CD8-positive, alpha-beta memory T cell (primary cell): ENCODE measurements around the gene EXOC6B. TPM values are rescaled to one million over a fixed set of nuclear protein-coding genes. Genes with fewer than 3 reads are reported as not detected.

ENCODE experiments used
- CTCF ChIA-PET: fragments of 350-600 bp; sonication (Branson Sonifier 250); formaldehyde crosslinking; loops from one replicate; lab custom pipeline; 2021; ENCODE audit warnings: antibody characterized with exemption; lab: Charles Lee
- POLR2A ChIA-PET: fragments of 350-600 bp; sonication (Branson Sonifier 250); formaldehyde crosslinking; loops from one replicate; lab custom pipeline; 2021; ENCODE audit warnings: antibody characterized with exemption; lab: Charles Lee
- DNase-seq, 5 donors: peaks; one replicate each; pipeline versions ENCODE4 v3.0.0 to v3.0.0-alpha.2; 2020 to 2022; ENCODE audit warnings: mixed read lengths in 1 of 5
- H3K27ac ChIP-seq: one replicate; pipeline ENCODE4 v1.7.0; 2013; ENCODE audit warnings: low read depth, mild to moderate bottlenecking, low read length, moderate library complexity
- H3K27me3 ChIP-seq: 2 replicates; pipeline ENCODE4 v1.7.0; 2013; ENCODE audit warnings: low read length, mild to moderate bottlenecking; ENCODE audit not compliant: insufficient read depth, poor library complexity, severe bottlenecking
- H3K36me3 ChIP-seq: 2 replicates; pipeline ENCODE4 v1.7.0; 2013; ENCODE audit warnings: mild to moderate bottlenecking, low read length, moderate library complexity; ENCODE audit not compliant: insufficient read depth
- H3K4me1 ChIP-seq: 2 replicates; pipeline ENCODE4 v1.7.0; 2013; ENCODE audit warnings: mild to moderate bottlenecking, low read length, moderate library complexity; ENCODE audit not compliant: insufficient read depth
- H3K4me3 ChIP-seq: 2 replicates; pipeline ENCODE4 v1.7.0; 2013; ENCODE audit warnings: mild to moderate bottlenecking, low read length
- H3K9me3 ChIP-seq: 2 replicates; pipeline ENCODE4 v1.7.0; 2013; ENCODE audit warnings: mild to moderate bottlenecking, low read length
- H3K27ac Mint-ChIP-seq, 8 donors: one replicate each; pipeline ENCODE4 v1.8.0; 2020 to 2021; ENCODE audit warnings: mixed read lengths in 8 of 8, mild to moderate bottlenecking in 6 of 8, inconsistent platforms in 3 of 8, moderate library complexity in 3 of 8
- H3K27me3 Mint-ChIP-seq, 2 donors: one replicate each; pipeline ENCODE4 v1.8.0; 2020 to 2021; ENCODE audit warnings: mixed read lengths in 2 of 2, mild to moderate bottlenecking in 1 of 2, moderate library complexity in 1 of 2
- H3K36me3 Mint-ChIP-seq, 3 donors: one replicate each; pipeline ENCODE4 v1.8.0; 2020 to 2021; ENCODE audit warnings: mixed read lengths in 3 of 3, inconsistent platforms in 1 of 3, mild to moderate bottlenecking in 1 of 3
- H3K4me1 Mint-ChIP-seq, 3 donors: one replicate each; pipeline ENCODE4 v1.8.0; 2020 to 2021; ENCODE audit warnings: mixed read lengths in 3 of 3, inconsistent platforms in 1 of 3, mild to moderate bottlenecking in 1 of 3
- H3K4me3 Mint-ChIP-seq, 7 donors: one replicate each; pipeline ENCODE4 v1.8.0; 2020 to 2021; ENCODE audit warnings: mixed read lengths in 7 of 7, mild to moderate bottlenecking in 6 of 7, moderate library complexity in 4 of 7, inconsistent platforms in 2 of 7
- H3K9me3 Mint-ChIP-seq, 5 donors: one replicate each; pipeline ENCODE4 v1.8.0; 2020 to 2022; ENCODE audit warnings: mixed read lengths in 5 of 5, mild to moderate bottlenecking in 3 of 5, moderate library complexity in 2 of 5, inconsistent platforms in 1 of 5
- polyA plus RNA-seq: library from polyadenylated mRNA; unstranded; fragments of 300-500 nt; fragmentation: Illumina TruSeq; gene quantifications from one replicate; pipeline ENCODE4 v1.2.3, GENCODE V29; 2021
- total RNA-seq, 2 experiments: library from RNA; stranded (reverse); gene quantifications; one replicate each; pipeline ENCODE4 v1.2.3, GENCODE V29; 2021

Gene EXOC6B
- total and polyA plus RNA-seq, 3 experiments from 2014 or later = 2.1 to 9.4 (median 7.1) TPM

DNA sequence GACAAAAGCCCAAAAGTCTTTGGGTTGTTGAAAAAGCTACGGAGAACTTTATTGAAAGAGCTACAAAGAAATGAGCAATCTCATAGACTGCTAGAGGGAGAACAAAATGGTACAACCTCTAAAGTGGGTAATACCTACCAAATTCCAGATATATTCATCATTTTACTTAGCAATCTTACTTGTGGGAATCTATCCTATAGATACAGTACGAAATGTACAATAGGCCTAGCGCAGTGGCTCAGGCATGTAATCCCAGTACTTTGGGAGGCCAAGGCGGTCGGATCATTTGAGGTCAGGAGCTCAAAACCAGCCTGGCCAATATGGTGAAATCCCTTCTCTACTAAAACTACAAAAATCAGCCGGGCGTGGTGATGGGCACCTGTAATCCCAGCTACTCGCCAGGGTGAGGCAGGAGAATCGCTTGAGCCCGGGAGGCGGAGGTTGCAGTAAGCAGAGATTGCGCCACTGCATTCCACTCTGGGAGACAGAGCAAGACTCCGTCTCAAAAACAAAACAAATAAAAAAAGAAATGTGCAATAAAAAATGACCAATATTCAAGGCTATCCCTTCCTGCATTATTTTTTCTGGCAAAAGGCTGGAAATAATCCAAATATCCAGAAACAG lies 10.1 kb downstream of the EXOC6B start:
- POLR2A ChIA-PET = interaction anchor here (0.7 kb wide), 1 partner anchor 27 kb away, joined by 4 read pairs; no protein-coding TSS in a partner anchor
- Histone ChIP-seq H3K27me3 (no peaks in the 10 kb centered on the region), H3K36me3 (no peaks in the 10 kb centered on the region), H3K9me3 (no peaks in the 10 kb centered on the region), H3K27ac (no peak overlapping the region), H3K4me3 (no peak overlapping the region), H3K4me1 (no peaks in the 10 kb centered on the region)
- DNase-seq = no peak
- H3K27ac Mint-ChIP-seq = no peak overlapping the region
- peaks cover 0 to 2% (median 0%) of the 10 kb centered on the region in 3 donors for H3K36me3 Mint-ChIP-seq
- CTCF ChIA-PET = interaction anchor here (1.0 kb wide), 1 partner anchor 9 kb away, joined by 4 read pairs; no protein-coding TSS in a partner anchor
- H3K4me1 Mint-ChIP-seq = peaks cover 15 to 30% (median 28%) of the 10 kb centered on the region in 3 donors
- no peak overlapping the region for H3K4me3 Mint-ChIP-seq
- no peaks in the 10 kb centered on the region for H3K9me3 Mint-ChIP-seq
- peaks cover 0 to 2% of the 10 kb centered on the region in 2 donors for H3K27me3 Mint-ChIP-seq

DNA sequence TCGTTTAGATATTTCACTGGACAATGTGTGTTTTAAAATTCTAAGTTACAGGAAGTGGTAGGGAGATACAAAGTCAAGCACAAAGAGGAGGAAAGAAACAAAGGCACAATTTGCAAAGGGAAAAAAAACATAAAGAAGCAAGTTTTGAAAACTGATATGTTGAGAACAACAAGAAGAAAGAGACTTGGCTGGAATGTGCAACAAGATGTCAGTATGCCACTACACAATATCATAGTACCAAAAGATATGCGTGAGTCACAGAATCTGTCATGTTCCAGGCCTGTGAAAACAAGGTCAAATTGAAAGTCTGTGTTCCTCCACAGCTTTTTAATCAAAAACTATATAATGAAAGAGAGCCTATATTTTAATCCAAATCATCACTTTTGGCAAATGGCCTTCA lies 12.0 kb downstream of the EXOC6B start:
- no peaks in the 10 kb centered on the region for H3K9me3 ChIP-seq
- H3K36me3 Mint-ChIP-seq = peaks cover 3 to 18% (median 10%) of the 10 kb centered on the region in 3 donors
- no peak overlapping the region for H3K4me3 Mint-ChIP-seq
- ChIA-PET CTCF (no interaction called here), POLR2A (no interaction called here)
- no peak overlapping the region for H3K27ac Mint-ChIP-seq
- H3K9me3 Mint-ChIP-seq = peaks cover 6 to 12% (median 10%) of the 10 kb centered on the region in 5 donors
- H3K27me3 Mint-ChIP-seq = peaks cover 0 to 3% of the 10 kb centered on the region in 2 donors
- peaks cover 9 to 23% (median 20%) of the 10 kb centered on the region in 3 donors for H3K4me1 Mint-ChIP-seq
- no peaks in the 10 kb centered on the region for H3K4me1 ChIP-seq
- no peak overlapping the region for H3K27ac ChIP-seq
- DNase-seq = no peak
- no peaks in the 10 kb centered on the region for H3K36me3 ChIP-seq
- no peak overlapping the region for H3K4me3 ChIP-seq
- H3K27me3 ChIP-seq = no peaks in the 10 kb centered on the region

DNA sequence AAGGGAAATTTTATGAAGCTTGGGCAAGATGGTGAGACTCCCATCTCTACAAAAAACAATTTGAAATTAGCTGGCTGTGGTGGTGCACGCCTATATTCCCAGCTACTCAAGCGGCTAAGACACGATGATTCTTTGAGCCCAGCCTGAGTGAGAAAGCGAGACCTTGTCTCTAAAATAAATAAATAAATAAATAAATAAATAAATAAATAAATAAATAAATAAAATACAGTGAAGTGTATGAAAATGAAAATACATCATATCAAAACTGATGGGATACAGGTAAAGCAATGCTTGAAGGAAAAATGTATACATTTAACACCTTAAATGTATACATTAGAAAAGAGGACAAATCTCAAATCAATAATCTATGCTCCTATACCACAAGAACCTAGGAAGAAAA lies 15.7 kb downstream of the EXOC6B start:
- Histone ChIP-seq H3K36me3 (no peaks in the 10 kb centered on the region), H3K9me3 (no peaks in the 10 kb centered on the region), H3K4me3 (no peak overlapping the region), H3K4me1 (no peaks in the 10 kb centered on the region), H3K27me3 (no peaks in the 10 kb centered on the region), H3K27ac (no peak overlapping the region)
- DNase-seq = no peak
- ChIA-PET POLR2A (no interaction called here), CTCF (no interaction called here)
- no peak overlapping the region for H3K27ac Mint-ChIP-seq
- peaks cover 3 to 30% (median 16%) of the 10 kb centered on the region in 3 donors for H3K36me3 Mint-ChIP-seq
- no peak overlapping the region for H3K4me3 Mint-ChIP-seq
- H3K27me3 Mint-ChIP-seq = peaks cover 0 to 5% of the 10 kb centered on the region in 2 donors
- peaks cover 6 to 18% (median 12%) of the 10 kb centered on the region in 3 donors for H3K4me1 Mint-ChIP-seq
- H3K9me3 Mint-ChIP-seq = peaks cover 10 to 18% (median 12%) of the 10 kb centered on the region in 5 donors

DNA sequence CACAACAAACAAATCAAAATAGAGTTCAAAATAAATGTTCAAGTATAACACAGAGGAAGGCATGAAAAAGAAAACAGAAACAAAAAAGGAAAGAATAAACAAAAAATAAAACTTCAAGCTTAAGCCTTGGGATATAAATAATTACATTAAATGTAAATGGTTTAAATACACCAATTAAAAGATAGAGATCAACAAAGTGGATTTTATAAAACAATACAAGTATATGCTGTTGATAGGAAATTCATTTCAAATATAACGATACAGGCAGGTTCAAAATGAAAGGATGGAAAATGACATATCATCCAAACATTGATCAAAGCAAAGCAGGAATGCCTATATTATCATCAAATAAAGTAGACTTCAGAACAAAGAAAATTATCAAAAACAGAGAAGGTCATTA lies 16.7 kb downstream of the EXOC6B start:
- H3K27ac Mint-ChIP-seq = no peak overlapping the region
- CTCF ChIA-PET = no interaction called here
- H3K27ac ChIP-seq = no peak overlapping the region

DNA sequence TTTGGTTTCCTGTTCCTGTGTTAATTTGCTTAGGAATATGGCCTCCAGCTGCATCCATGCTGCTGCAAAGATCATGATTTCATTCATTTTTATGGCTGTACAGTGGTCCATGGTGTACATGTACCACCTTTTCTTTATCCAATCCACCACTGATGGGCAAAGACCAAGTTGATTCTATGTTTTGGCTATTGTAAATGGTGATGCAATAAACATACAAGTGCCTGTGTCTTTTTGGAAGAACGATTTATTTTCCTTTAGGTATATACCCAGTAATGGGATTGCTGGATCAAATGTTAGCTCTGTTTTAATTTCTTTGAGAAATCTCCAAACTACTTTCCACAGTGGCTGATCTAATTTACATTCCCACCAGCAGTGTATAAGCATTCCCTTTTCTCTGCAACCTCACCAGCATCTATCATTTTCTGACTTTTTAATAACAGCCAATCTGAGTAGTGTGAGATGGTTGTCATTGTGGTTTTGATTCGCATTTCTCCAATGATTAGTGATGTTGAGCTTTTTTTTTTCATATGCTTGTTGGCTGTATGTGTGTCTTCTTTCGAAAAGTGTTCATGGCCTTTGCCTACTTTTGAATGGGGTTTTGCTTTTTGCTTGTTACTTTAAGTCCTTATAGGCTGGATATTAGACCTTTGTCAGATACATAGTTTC lies 19.4 kb downstream of the EXOC6B start:
- CTCF ChIA-PET = no interaction called here
- Histone ChIP-seq H3K36me3 (no peaks in the 10 kb centered on the region), H3K4me3 (no peak overlapping the region), H3K9me3 (no peaks in the 10 kb centered on the region), H3K27me3 (no peaks in the 10 kb centered on the region), H3K27ac (no peak overlapping the region), H3K4me1 (no peaks in the 10 kb centered on the region)
- DNase-seq = no peak
- Mint-ChIP-seq H3K27ac (no peak overlapping the region), H3K4me1 (peaks cover 0 to 8% (median 2%) of the 10 kb centered on the region in 3 donors), H3K27me3 (peaks cover 0 to 5% of the 10 kb centered on the region in 2 donors), H3K4me3 (no peak overlapping the region), H3K36me3 (peaks cover 3 to 30% (median 16%) of the 10 kb centered on the region in 3 donors), H3K9me3 (peaks cover 10 to 18% (median 12%) of the 10 kb centered on the region in 5 donors)
- POLR2A ChIA-PET = no interaction called here

More for the DNA sequence above, 16.7 kb downstream of the EXOC6B start:
- POLR2A ChIA-PET = no interaction called here
- H3K9me3 ChIP-seq = no peaks in the 10 kb centered on the region
- no peak overlapping the region for H3K4me3 ChIP-seq
- no peak overlapping the region for H3K4me3 Mint-ChIP-seq
- no peaks in the 10 kb centered on the region for H3K27me3 ChIP-seq
- no peaks in the 10 kb centered on the region for H3K4me1 ChIP-seq
- DNase-seq = no peak
- H3K36me3 ChIP-seq = no peaks in the 10 kb centered on the region
- peaks cover 0 to 5% of the 10 kb centered on the region in 2 donors for H3K27me3 Mint-ChIP-seq
- H3K4me1 Mint-ChIP-seq = peaks cover 6 to 18% (median 12%) of the 10 kb centered on the region in 3 donors
- H3K9me3 Mint-ChIP-seq = peaks cover 10 to 18% (median 12%) of the 10 kb centered on the region in 5 donors
- peaks cover 3 to 30% (median 16%) of the 10 kb centered on the region in 3 donors for H3K36me3 Mint-ChIP-seq

DNA sequence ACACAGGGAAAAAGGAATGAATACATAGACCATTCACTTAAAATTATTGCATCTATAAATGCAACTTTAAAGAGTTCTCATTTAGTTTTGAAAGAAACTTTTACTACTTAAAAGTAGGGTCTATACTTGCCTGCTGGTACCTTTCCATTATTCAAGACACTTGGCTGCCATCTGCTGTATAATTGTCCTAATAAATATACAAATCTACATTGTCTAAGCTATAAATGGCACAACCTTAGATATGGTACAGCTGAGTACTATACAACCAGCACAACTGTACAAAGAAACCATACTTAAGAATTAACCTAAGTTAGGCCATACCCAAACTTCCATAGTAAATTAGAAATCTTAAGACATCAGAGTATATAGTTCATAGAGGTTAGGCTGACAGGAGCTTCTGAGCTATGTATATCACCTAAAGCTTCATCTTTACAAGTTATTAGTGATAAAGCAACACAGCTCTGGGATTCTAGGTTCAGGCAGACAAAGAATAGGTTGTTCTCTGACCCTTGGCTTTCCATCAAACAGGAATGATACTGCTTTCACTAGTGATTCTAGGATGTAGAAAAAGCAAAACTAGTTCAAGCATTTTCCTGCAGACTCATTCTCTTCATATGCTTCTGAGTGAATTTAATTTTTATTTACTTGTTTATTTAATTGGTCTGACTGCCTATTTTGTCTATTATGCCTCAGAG lies 22.1 kb downstream of the EXOC6B start:
- peaks cover 0 to 8% (median 2%) of the 10 kb centered on the region in 3 donors for H3K4me1 Mint-ChIP-seq
- Histone ChIP-seq H3K36me3 (no peaks in the 10 kb centered on the region), H3K4me1 (no peaks in the 10 kb centered on the region), H3K9me3 (no peaks in the 10 kb centered on the region), H3K27me3 (no peaks in the 10 kb centered on the region), H3K27ac (no peak overlapping the region), H3K4me3 (no peak overlapping the region)
- DNase-seq = no peak
- peaks cover 0 to 11% (median 6%) of the 10 kb centered on the region in 3 donors for H3K36me3 Mint-ChIP-seq
- H3K9me3 Mint-ChIP-seq = peaks cover 0 to 7% (median 5%) of the 10 kb centered on the region in 5 donors
- POLR2A ChIA-PET = no interaction called here
- CTCF ChIA-PET = interaction anchor here (1.0 kb wide), 1 partner anchor 11 kb away, joined by 3 read pairs; no protein-coding TSS in a partner anchor
- H3K4me3 Mint-ChIP-seq = no peak overlapping the region
- H3K27ac Mint-ChIP-seq = peak overlapping the region in 1 of 8 donors; percentile 36
- peaks cover 0 to 2% of the 10 kb centered on the region in 2 donors for H3K27me3 Mint-ChIP-seq

DNA sequence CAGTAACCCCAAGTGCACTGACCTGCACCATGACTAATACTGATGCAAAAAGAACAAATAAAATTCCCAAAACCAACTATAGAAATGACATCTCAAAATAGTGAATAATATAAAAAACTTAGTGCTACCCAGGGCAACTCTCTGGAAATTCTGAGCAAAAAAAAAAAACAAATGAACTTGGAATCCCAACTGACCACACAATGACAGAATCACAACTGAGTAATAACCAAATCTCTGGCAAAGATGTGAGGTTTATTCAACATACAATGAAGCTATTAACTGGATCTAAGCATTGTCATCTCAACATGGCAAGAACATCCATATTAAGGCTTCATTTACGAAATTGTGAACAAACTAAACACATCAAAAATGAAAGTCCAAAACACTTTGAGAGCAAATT lies 22.7 kb downstream of the EXOC6B start:
- Histone ChIP-seq H3K27ac (no peak overlapping the region), H3K9me3 (no peaks in the 10 kb centered on the region), H3K4me3 (no peak overlapping the region), H3K4me1 (no peaks in the 10 kb centered on the region), H3K27me3 (no peaks in the 10 kb centered on the region), H3K36me3 (no peaks in the 10 kb centered on the region)
- CTCF ChIA-PET = interaction anchor here (1.0 kb wide), 1 partner anchor 11 kb away, joined by 3 read pairs; no protein-coding TSS in a partner anchor
- peaks cover 0 to 8% (median 4%) of the 10 kb centered on the region in 3 donors for H3K36me3 Mint-ChIP-seq
- POLR2A ChIA-PET = no interaction called here
- H3K4me1 Mint-ChIP-seq = peaks cover 0 to 8% (median 2%) of the 10 kb centered on the region in 3 donors
- H3K9me3 Mint-ChIP-seq = peaks cover 0 to 4% (median 3%) of the 10 kb centered on the region in 5 donors
- H3K27ac Mint-ChIP-seq = no peak overlapping the region
- no peak overlapping the region for H3K4me3 Mint-ChIP-seq
- DNase-seq = no peak
- H3K27me3 Mint-ChIP-seq = no peaks in the 10 kb centered on the region
